Keratinocyte (primary cell): ENCODE measurements around the gene ABCC8.

ENCODE experiments used
- CTCF ChIP-seq, 3 experiments: IDR thresholded peaks in 1 of 3; conservative IDR thresholded peaks in 1 of 3; optimal IDR thresholded peaks in 1 of 3; 2 replicates in 2 of 3; 3 replicates in 1 of 3; pipeline versions ENCODE3 to v1.5.1; 2011; ENCODE audit warnings: low read length in 3 of 3, mild to moderate bottlenecking in 3 of 3, moderate library complexity in 2 of 3, control low read depth in 1 of 3, inconsistent platforms in 1 of 3; ENCODE audit not compliant: insufficient read depth in 2 of 3; ENCODE audit errors: extremely low read depth in 1 of 3
- EZH2 ChIP-seq: IDR thresholded peaks from one replicate; pipeline ENCODE4 v1.6.1; 2012; ENCODE audit warnings: inconsistent platforms, mild to moderate bottlenecking, low read length, moderate library complexity

GRCh38 chr11:17463546-17464174, 13.0 kb downstream of the ABCC8 start:
- no peak for TF ChIP-seq CTCF (optimal IDR thresholded peaks at IDR 0.05 in 1 of 3, IDR thresholded peaks at IDR 0.05 in 1 of 3, conservative IDR thresholded peaks at IDR 0.05 in 1 of 3; ENCODE audit: extremely low read depth in 1 of 3, insufficient read depth in 2 of 3, low read length in 3 of 3)
- no peak for TF ChIP-seq EZH2
